UCSD-AML1 (cell line): ENCODE results near the gene KRT28.
"Not testable (repeated sequence)": the region's sequence is repeated elsewhere in the genome, so short reads cannot be mapped to it uniquely, and the experiment has no call there.

Experiments used
- DNase-seq: peaks from one replicate; lab custom pipeline; 2025; ENCODE audit not compliant: unreplicated experiment; lab: John Stamatoyannopoulos, UW

The KRT28 gene

DNA sequence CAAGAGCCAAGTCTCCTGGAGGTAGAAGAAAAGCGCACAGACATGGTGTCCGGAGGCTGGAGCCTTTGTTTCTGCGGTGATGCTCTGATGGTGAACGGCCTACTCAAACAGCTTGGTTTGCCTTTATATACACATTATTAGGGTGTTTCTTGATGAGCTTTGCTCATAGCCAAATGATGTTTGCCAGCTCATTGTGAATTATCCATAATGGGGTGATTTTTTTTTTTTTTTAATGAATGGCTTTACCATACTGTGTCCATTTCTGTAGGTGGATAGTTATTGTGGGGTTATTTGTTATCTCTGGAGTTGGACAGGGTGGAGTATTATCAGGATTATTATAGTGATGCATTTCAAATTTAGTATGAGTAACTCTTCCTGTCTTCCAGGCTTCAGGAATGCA lies 17.3 kb downstream of the KRT28 start, which contains the start of gene KRT27:
Gene KRT27, minus strand, starts transcription at position 101 of the 400 bp plus-strand sequence. Its CDS starts 57 bp downstream, at position 44.
- DNase-seq = no peak

GRCh38 chr17:40779181-40779909 lies 20.4 kb downstream of the KRT28 start:
- DNase-seq = no peak

GRCh38 chr17:40778461-40778860 lies 21.3 kb downstream of the KRT28 start:
- no peak for DNase-seq

DNA sequence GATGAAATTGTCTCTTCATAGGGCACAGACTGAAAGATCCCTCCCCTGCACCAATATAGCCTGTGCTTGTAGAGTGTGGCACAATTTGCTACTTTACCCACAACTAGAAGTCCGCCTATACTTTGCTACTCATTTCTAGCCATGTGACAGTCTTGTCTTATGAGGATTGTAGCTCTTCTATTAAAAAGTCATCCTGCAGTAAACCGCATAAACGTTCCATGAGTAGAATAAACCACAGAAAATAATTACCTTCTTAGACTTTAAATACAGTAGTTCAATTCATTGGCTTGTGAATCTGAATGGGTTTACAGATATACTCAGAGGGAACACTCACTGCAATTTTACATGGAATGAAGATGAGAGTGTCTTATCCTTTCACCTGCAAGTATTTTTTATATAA lies 21.8 kb downstream of the KRT28 start:
- DNase-seq = no peak

GRCh38 chr17:40777459-40777858 lies 22.3 kb downstream of the KRT28 start:
- DNase-seq = no peak

GRCh38 chr17:40775945-40776344 lies 23.8 kb downstream of the KRT28 start:
- DNase-seq = no peak

DNA sequence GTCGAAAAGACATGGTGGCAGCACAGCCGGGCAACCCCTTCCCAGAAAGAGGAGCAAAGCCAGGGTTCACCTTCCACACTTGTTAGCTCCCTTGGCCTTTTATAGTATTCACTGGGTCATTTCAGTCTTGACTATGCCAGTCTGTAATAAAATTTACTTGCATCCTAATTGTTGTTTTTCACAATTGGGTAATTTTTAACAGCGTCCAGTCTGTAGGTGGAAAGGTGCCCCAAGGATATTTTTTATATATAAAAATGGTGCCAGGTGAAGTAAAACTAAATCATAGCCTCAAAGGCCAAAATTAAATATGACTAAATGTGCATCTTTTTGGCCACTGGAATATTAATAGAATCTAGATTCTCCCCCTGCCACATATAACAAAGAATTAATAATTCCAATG lies 27.7 kb downstream of the KRT28 start, which contains the start of gene KRT26:
Gene KRT26, minus strand, starts transcription at position 101 of the 400 bp plus-strand sequence. Its CDS starts 88 bp downstream, at position 13.
- no peak for DNase-seq

GRCh38 chr17:40765657-40766056 lies 34.1 kb downstream of the KRT28 start:
- DNase-seq = no peak

DNA sequence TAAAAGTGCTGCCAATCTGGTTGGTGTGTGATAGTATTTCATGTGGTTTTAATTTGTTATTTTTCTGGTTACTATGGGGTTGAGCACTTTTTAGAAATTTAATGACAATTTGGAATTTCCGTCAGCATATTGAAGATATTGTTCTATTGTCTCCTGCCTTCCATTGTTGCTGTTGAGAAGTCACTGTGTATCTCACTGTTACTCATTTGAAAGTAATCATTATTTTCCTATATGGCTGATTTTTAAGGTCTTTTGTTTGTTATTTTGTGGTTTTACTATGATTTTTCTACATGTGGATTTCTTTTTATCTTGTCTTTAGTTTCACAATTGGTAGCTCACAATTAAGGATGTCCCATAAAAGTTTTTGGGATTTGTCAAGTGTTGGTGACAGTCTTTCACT lies 36.0 kb downstream of the KRT28 start:
- DNase-seq = no peak

DNA sequence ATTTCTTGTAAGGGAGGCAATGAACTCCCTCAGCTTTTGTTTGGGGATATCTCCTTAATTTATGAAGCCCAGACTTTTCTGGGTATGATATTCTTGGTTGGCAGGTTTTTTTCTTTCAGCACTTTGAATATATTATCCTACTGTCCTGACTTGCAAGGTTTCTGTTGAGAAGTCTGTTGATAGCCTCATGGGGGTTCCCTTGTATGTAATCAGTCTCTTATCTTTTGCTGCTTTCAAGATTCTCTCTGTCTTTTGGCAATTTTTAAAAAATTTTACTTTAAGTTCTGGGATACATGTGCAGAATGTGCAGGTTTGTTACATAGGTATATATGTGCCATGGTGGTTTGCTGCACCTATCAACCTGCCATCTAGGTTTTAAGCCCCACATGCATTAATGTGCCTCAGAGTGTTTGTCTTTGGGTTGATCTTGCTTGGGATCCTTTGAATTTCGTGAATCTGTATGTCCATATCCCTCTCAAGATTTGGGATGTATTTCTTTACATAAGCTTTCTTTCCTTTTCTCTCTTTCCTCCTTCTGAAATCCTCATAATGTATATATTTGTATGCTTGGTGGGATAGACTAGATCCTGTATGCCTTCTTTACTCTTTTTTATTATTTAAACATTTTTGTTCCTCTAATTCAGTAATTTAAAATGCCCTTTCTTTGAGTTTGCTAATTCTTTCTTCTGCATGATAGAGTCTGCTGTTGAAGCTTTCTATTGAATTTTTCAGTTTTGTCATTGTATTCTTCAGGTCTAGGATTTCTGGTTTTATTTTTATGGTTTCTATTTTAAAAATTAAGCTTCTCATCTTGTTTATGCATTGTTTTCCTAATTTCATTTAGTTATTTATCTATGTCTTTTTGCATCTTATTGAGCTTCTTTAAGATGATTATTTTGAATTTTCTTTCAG lies 39.4 kb downstream of the KRT28 start:
- no peak for DNase-seq

DNA sequence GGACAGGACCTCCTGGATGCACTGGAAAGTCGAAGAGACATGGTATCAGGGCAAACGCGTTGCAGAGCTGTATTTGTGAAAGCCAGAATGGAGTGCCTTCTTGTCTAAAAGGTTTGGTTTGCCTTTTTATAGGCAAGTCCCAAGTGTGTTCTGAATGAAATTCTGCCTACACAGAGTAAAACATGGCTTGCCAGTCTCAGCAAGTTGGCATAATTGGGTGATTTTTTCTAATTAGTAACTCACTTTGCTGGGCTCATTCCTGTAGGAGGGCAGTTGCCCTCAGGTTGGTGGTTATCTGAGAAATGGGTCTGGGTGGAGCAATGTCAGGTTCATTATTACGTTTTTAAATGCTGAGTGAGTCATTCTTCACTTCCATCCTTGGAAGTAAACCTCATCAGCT lies 44.5 kb downstream of the KRT28 start, which contains the start of gene KRT25:
Gene KRT25, minus strand, starts transcription at position 101 of the 400 bp plus-strand sequence. Its CDS starts 60 bp downstream, at position 41.
- DNase-seq = no peak

DNA sequence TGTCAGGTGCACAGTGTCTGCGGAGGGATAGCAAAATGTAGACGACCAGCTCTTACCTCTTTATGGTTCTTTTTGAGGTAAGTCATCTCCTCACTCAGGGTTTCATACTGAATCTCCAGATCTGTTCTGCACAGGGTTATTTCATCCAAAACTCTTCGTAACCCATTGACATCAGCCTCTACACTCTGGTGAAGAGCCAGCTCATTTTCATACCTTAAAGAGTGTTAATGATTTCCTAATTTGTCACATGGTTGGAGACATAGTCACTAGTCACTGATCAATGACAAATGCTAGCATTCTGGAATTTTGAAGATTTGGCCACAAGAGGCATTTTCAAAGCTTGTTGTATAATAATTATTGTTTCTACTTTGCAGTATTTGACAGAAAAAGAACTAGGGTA lies 46.0 kb downstream of the KRT28 start:
- DNase-seq = no peak

GRCh38 chr17:40751065-40751464 lies 48.7 kb downstream of the KRT28 start:
- no peak for DNase-seq

DNA sequence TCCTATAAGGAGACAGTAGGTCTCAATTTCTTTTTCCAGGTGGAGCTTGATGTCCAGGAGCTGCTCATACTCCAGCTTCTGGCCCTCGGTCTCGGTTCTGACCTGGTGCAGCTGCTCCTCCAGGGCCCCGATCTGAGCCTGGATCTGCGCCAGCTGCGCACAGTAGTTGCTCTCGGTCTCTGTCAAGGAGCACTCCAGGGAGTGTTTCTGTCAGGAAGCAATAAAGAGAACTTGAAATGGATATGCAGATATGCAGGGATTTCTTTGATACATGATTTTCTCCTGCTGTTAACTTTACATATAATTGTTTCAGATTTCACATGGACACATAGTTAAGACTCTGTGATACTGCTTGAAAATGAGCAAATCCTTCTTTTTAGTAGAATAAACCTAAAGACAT lies 49.4 kb downstream of the KRT28 start:
- no peak for DNase-seq

GRCh38 chr17:40748666-40749065 lies 51.1 kb downstream of the KRT28 start:
- DNase-seq = not testable (repeated sequence)
